Adrenal gland (tissue), 5 donors: ENCODE measurements around the gene CHST11.

ENCODE experiments used
- CTCF ChIP-seq, 6 experiments: fragments of 450-650 bp in 4 of 6; fragments of 200-600 bp in 2 of 6; sonication (generic) in 1 of 6; IDR thresholded peaks; 1 replicate in 5 of 6; 2 replicates in 1 of 6; pipeline versions ENCODE4 v1.5.1 to v1.8.0; 2016 to 2021; ENCODE audit warnings: antibody characterized with exemption in 6 of 6, mild to moderate bottlenecking in 2 of 6, moderate library complexity in 1 of 6
- POLR2A ChIP-seq, 2 donors: fragments of 450-650 bp; IDR thresholded peaks; one replicate each; pipeline ENCODE4 v1.6.1; 2017; ENCODE audit warnings: antibody characterized with exemption in 2 of 2, mild to moderate bottlenecking in 2 of 2, moderate library complexity in 1 of 2
- donor health status: DM: no; HTN: no; CAD: no.

DNA sequence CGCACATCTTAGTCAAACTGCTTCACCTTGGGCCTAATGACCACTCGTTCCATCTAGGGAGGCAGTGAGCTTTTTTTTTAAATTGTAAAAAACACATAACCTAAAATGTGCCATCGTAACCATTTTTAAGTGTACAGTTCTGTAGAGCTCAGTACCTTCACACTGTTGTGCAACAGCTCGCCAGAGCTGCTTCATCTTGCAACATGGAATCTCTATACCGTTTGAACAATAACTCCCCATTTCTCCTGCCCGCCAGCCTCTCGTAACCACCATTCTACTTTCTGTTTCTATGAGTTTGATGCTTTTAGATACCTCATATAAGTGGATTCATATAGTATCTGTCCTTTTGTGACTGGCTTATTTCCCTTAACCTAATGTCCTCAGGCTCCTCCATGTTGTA lies 196.2 kb downstream of the CHST11 start:
- TF ChIP-seq CTCF (IDR thresholded peaks at IDR 0.05) (no peak), POLR2A (IDR thresholded peaks at IDR 0.05) (no peak)
